ENCODE results near the gene TRAF6. TPM values are rescaled to one million over a fixed set of nuclear protein-coding genes. Genes with fewer than 3 reads are reported as not detected.
"Not testable (repeated sequence)": the region's sequence is repeated elsewhere in the genome, so short reads cannot be mapped to it uniquely, and the experiment has no call there.

TRAF6 gene
- total and polyA plus RNA-seq, 2 donors (not counting 1 experiment from before 2014, with no cell fraction given), result 10.1 to 22.4 TPM

GRCh38 chr11:36512016-36512415, 1.9 kb upstream of the TRAF6 start:
- POLR2A ChIA-PET, result no interaction called here

GRCh38 chr11:36511062-36511461, 990 bp upstream of the TRAF6 start:
- H3K4me2 ChIP-seq (replicated peaks; ENCODE audit: low read depth, low read length, poor library complexity, severe bottlenecking); POLR2A ChIA-PET; DNase-seq; ATAC-seq (ENCODE audit: low read depth); H3K27me3 ChIP-seq (replicated peaks in 1 of 4; ENCODE audit: control extremely low read depth in 1 of 4, control insufficient read depth in 3 of 4, insufficient read depth in 4 of 4, low read length in 3 of 4); H3K27ac Mint-ChIP-seq; H3K27ac ChIP-seq (ENCODE audit: low read length in 2 of 2); H3K36me3 ChIP-seq (replicated peaks in 1 of 2; ENCODE audit: control extremely low read depth in 1 of 2, control insufficient read depth in 1 of 2, extremely low read depth in 1 of 2, insufficient read depth in 2 of 2, low read length in 1 of 2); H3K9ac ChIP-seq (ENCODE audit: low read length); H3K9me3 Mint-ChIP-seq (ENCODE audit: insufficient read depth); H3K9me3 ChIP-seq (ENCODE audit: control extremely low read depth in 1 of 3, control insufficient read depth in 2 of 3, insufficient read depth in 1 of 3, low read length in 2 of 3); H3K4me3 ChIP-seq (ENCODE audit: control extremely low read depth in 1 of 5, extremely low read depth in 1 of 5, insufficient read depth in 1 of 5, low read depth in 2 of 5, low read length in 4 of 5): not testable (repeated sequence)
- CTCF ChIA-PET, result interaction anchor here (1.2 to 3.2 kb wide), 4 partner anchors 12 to 38 kb away, joined by 4 to 23 read pairs (median 12); no protein-coding TSS in a partner anchor
- H3K4me1 Mint-ChIP-seq, result peaks cover 24% of the 10 kb centered on the region
- peak overlapping the region; percentile 93 for H2AFZ ChIP-seq (ENCODE audit: insufficient read depth, low read depth, low read length, poor library complexity, severe bottlenecking)
- H4K20me1 ChIP-seq (ENCODE audit: control insufficient read depth, insufficient read depth, low read length, poor library complexity, severe bottlenecking), result peaks cover 13% of the 10 kb centered on the region
- H3K27me3 Mint-ChIP-seq, result peaks cover 25% of the 10 kb centered on the region
- WGBS (ENCODE audit: insufficient coverage), result no CpG with 5 or more reads among the region's 2 CpGs
- peak overlapping the region; percentile 96 for H3K4me3 Mint-ChIP-seq
- peaks cover 16 to 17% of the 10 kb centered on the region in 2 donors for H3K4me1 ChIP-seq (ENCODE audit: control insufficient read depth in 2 of 2, insufficient read depth in 2 of 2, low read length in 2 of 2)
- H3K79me2 ChIP-seq (ENCODE audit: control insufficient read depth, insufficient read depth, low read length), result peaks cover 30% of the 10 kb centered on the region
- intact Hi-C loops (cut with micrococcal nuclease), result loop anchor here (2.0 to 10.0 kb wide), 2 partner anchors 848 to 1596 kb away; partner anchors contain the start of genes APIP, PDHX and TRIM44

More at GRCh38 chr11:36512016-36512415, 1.9 kb upstream of the TRAF6 start:
- Histone ChIP-seq H3K27me3 (replicated peaks in 1 of 4; ENCODE audit: control extremely low read depth in 1 of 4, control insufficient read depth in 3 of 4, insufficient read depth in 4 of 4, low read length in 3 of 4) (peaks cover 0 to 3% (median 0%) of the 10 kb centered on the region in 4 experiments), H3K36me3 (replicated peaks in 1 of 2; ENCODE audit: control extremely low read depth in 1 of 2, control insufficient read depth in 1 of 2, extremely low read depth in 1 of 2, insufficient read depth in 2 of 2, low read length in 1 of 2) (no peaks in the 10 kb centered on the region), H3K4me2 (replicated peaks; ENCODE audit: low read depth, low read length, poor library complexity, severe bottlenecking) (no peak overlapping the region), H3K79me2 (ENCODE audit: control insufficient read depth, insufficient read depth, low read length) (peaks cover 23% of the 10 kb centered on the region), H3K9me3 (ENCODE audit: control extremely low read depth in 1 of 3, control insufficient read depth in 2 of 3, insufficient read depth in 1 of 3, low read length in 2 of 3) (peaks cover 0 to 3% (median 0%) of the 10 kb centered on the region in 3 donors), H2AFZ (ENCODE audit: insufficient read depth, low read depth, low read length, poor library complexity, severe bottlenecking) (no peak overlapping the region), H3K27ac (ENCODE audit: low read length in 2 of 2) (no peak overlapping the region), H4K20me1 (ENCODE audit: control insufficient read depth, insufficient read depth, low read length, poor library complexity, severe bottlenecking) (peaks cover 12% of the 10 kb centered on the region), H3K4me1 (ENCODE audit: control insufficient read depth in 2 of 2, insufficient read depth in 2 of 2, low read length in 2 of 2) (peaks cover 16 to 17% of the 10 kb centered on the region in 2 donors), H3K9ac (ENCODE audit: low read length) (no peak overlapping the region), H3K4me3 (ENCODE audit: control extremely low read depth in 1 of 5, extremely low read depth in 1 of 5, insufficient read depth in 1 of 5, low read depth in 2 of 5, low read length in 4 of 5) (no peak overlapping the region)
- TF ChIP-seq CTCF (IDR thresholded peaks at IDR 0.05) (no peak), EZH2 (IDR thresholded peaks at IDR 0.05; ENCODE audit: borderline replicate concordance, insufficient read depth, low read depth, low read length, poor library complexity, severe bottlenecking) (no peak)
- DNase-seq, result no peak
- intact Hi-C loops (cut with micrococcal nuclease), result loop anchor here (10.0 kb wide), 1 partner anchor 1597 kb away; the partner anchor contains the start of genes APIP and PDHX
- WGBS (ENCODE audit: insufficient coverage), result 87% methylated on average over 5 of the region's 5 CpGs
- Mint-ChIP-seq H3K27me3 (peaks cover 31% of the 10 kb centered on the region), H3K27ac (no peak overlapping the region), H3K9me3 (ENCODE audit: insufficient read depth) (no peaks in the 10 kb centered on the region), H3K4me1 (peaks cover 24% of the 10 kb centered on the region), H3K4me3 (no peak overlapping the region)
- ATAC-seq (ENCODE audit: low read depth), result no peak
- CTCF ChIA-PET, result interaction anchor here (0.7 to 1.3 kb wide), 3 partner anchors 19 to 224 kb away, joined by 3 to 9 read pairs (median 3); no protein-coding TSS in a partner anchor

Data from B cell (primary cell).